ENCODE results near the gene KCNK6.
A peak's percentile ranks its signal among the peaks of the same experiment; 100 is the strongest.

DNA sequence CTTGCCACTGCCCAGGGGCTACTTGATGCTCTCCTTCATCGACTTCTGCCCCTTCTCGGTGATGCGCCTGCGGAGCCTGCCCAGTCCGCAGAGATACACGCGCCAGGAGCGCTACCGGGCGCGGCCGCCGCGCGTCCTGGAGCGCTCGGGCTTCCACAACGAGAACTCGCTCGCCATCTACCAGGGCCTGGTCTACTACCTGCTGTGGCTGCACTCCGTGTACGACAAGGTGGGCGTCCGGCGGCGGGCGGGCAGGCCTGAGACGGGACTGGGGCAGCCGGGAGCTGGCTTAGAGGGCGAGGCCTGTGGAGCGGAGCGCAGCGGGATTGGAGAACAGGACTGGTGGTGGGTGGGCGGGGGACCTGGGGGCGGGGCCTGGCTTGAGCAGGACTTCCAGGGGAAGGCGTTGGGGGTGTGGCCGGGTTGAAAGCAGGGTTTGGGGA, 42.0 kb downstream of the KCNK6 start:
- TF ChIP-seq CTCF (IDR thresholded peaks at IDR 0.05) (peak in 1 of 3 donors; percentile 55), POLR2A (IDR thresholded peaks at IDR 0.05) (no peak), POLR2AphosphoS5 (IDR thresholded peaks at IDR 0.05) (no peak)

Data from breast epithelium (tissue), 3 donors.